Small intestine (tissue), 7 donors: Measurements from ENCODE around the gene DDC. TPM values are rescaled to one million over a fixed set of nuclear protein-coding genes. Genes with fewer than 3 reads are reported as not detected.

ENCODE experiments used
- DNase-seq, 2 donors: peaks; one replicate each; pipeline versions ENCODE4 v3.0.0 to v3.0.0-alpha.2; 2013
- FAIRE-seq: peaks from 2 replicates; lab custom pipeline; 2012; peaks lifted over from hg19 to GRCh38; lab: Jason Lieb, UNC
- H3K27ac ChIP-seq, 3 donors: one replicate each; pipeline ENCODE4 v1.5.1; 2013; ENCODE audit warnings: low read length in 2 of 3, mild to moderate bottlenecking in 2 of 3, control low read depth in 1 of 3, inconsistent platforms in 1 of 3, low read depth in 1 of 3, moderate library complexity in 1 of 3
- H3K27me3 ChIP-seq, 3 donors: one replicate each; pipeline ENCODE4 v1.6.1; 2013; ENCODE audit warnings: low read length in 3 of 3, inconsistent platforms in 1 of 3; ENCODE audit not compliant: control insufficient read depth in 3 of 3, insufficient read depth in 3 of 3
- H3K36me3 ChIP-seq, 3 donors: one replicate each; pipeline ENCODE4 v1.6.1; 2013; ENCODE audit warnings: low read length in 3 of 3, inconsistent platforms in 1 of 3, low read depth in 1 of 3, mild to moderate bottlenecking in 1 of 3, moderate library complexity in 1 of 3; ENCODE audit not compliant: control insufficient read depth in 3 of 3, insufficient read depth in 2 of 3
- H3K4me1 ChIP-seq, 3 donors: one replicate each; pipeline ENCODE4 v1.6.1; 2013; ENCODE audit warnings: low read length in 2 of 3, inconsistent platforms in 1 of 3, low read depth in 1 of 3, mild to moderate bottlenecking in 1 of 3, moderate library complexity in 1 of 3; ENCODE audit not compliant: control insufficient read depth in 3 of 3, insufficient read depth in 2 of 3
- H3K4me3 ChIP-seq, 3 donors: one replicate each; pipeline ENCODE4 v1.5.1; 2013; ENCODE audit warnings: low read length in 3 of 3, control low read depth in 1 of 3, inconsistent platforms in 1 of 3, low read depth in 1 of 3, mild to moderate bottlenecking in 1 of 3, moderate library complexity in 1 of 3
- H3K9me3 ChIP-seq, 2 donors: one replicate each; pipeline ENCODE4 v1.6.1; 2013; ENCODE audit warnings: low read depth in 1 of 2, low read length in 1 of 2; ENCODE audit not compliant: control insufficient read depth in 2 of 2, insufficient read depth in 1 of 2
- WGBS, 3 donors: extraction: QIAGEN DNeasy Blood & Tissue Kit; methylation state at CpG; one replicate each; pipeline ENCODE4 v1.1.7; 2013; 5-methylcytosine and 5-hydroxymethylcytosine counted together
- polyA plus RNA-seq, 4 donors: library from polyadenylated mRNA; stranded (reverse) in 3 of 4; unstranded in 1 of 4; fragments of 200-250 nt in 3 of 4; fragments of 120-200 nt in 1 of 4; gene quantifications; one replicate each; pipeline versions ENCODE4 v1.2.1 to v1.2.3, GENCODE V29; 2013
- donor health status: healthy with polysubstance abuse.
- donor health status: control.
- donor health status: control.
- donor health status: Bipolar disorder and iron deficiency.
- donor health status: healthy.

The DDC gene
- polyA plus RNA-seq, 4 donors = 127 to 689 (median 344) TPM

DNA sequence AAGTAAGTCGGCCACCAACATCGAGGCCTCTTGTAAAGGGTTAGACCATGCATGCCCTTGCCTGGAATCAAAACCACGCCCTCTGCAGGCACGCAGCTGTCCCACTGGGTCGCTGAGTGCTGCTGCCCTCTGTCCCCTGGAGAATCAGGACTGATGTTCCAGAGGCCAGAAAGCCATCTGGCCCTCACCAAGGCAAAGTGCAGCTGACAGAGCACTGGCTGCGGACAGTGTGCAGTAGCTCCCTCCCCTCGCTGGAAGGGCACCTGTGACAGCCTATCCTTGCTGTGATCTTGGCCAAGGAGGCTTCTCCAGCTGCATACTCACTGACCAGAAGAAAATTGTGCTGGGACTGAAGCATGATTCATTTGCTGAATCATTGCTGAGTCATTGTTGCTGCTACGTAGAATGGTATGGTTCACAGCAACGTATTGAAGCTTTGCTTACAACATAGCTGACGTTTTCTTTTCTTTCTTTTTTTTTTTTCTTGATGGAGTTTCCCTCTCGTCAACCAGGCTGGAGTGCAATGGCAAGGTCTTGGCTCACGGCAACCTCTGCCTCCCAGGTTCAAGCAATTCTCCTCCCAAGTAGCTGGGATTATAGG, 30.4 kb downstream of the DDC start:
- Histone ChIP-seq H3K27ac (peak overlapping the region; percentile 68 to 80 (median 77)), H3K27me3 (no peaks in the 10 kb centered on the region), H3K9me3 (peaks cover 0 to 11% of the 10 kb centered on the region in 2 donors), H3K36me3 (peaks cover 0 to 64% (median 12%) of the 10 kb centered on the region in 3 donors), H3K4me1 (peaks cover 2 to 39% (median 19%) of the 10 kb centered on the region in 3 donors), H3K4me3 (no peak overlapping the region)
- 37 to 56% (median 40%) methylated on average over 11 to 12 of the region's 12 CpGs for WGBS, 3 donors
- no peak for FAIRE-seq
- peak; percentile 67 to 79 for DNase-seq

DNA sequence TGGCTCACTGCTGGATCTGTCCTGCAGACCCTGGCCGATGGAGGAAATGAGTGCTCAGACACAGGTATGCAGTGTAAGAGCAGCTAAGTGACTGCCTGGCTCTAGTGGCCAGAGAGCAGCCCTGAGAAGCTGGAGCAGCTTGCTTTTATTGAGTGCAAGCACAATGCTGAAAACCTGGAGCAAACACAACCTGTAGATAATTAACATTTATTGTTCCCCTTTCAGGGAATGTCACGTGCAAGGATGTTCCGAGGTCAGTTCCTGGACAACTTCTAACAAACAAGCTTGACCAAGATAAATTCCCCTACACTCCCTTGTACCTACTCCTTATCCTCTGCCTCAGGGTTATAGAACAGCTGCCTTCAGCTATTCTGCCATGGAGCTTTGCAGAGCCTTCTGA, 31.3 kb downstream of the DDC start:
- Histone ChIP-seq H3K4me3 (no peak overlapping the region), H3K4me1 (peaks cover 3 to 48% (median 20%) of the 10 kb centered on the region in 3 donors), H3K9me3 (peaks cover 0 to 11% of the 10 kb centered on the region in 2 donors), H3K36me3 (peaks cover 0 to 61% (median 12%) of the 10 kb centered on the region in 3 donors), H3K27ac (peak overlapping the region; percentile 14 to 80 (median 77)), H3K27me3 (no peaks in the 10 kb centered on the region)
- DNase-seq (peak; percentile 84 to 96), FAIRE-seq (no peak)
- 22 to 56% (median 44%) methylated on average over 3 of the region's 3 CpGs for WGBS, 3 donors

DNA sequence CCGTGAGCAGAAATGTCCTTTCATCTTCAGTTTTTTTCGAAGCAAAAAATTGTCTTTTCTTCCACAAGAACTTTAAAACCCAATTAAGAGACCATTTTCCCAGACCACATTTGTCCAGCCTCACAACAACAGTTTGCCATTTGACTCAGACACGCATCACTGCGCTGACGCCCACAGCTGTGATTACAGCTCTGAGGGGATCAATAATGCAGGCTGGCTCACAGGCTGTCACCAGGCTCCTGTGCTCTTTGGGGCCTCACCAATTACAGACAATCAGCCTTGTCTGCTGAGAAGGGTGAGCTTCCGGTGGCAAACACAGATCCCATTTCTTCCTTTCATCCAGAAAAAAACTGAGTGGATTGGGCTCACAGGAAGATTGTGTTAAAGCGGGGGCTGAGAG, 33.3 kb downstream of the DDC start:
- Histone ChIP-seq H3K9me3 (peaks cover 0 to 11% of the 10 kb centered on the region in 2 donors), H3K27me3 (no peaks in the 10 kb centered on the region), H3K36me3 (peaks cover 0 to 55% (median 7%) of the 10 kb centered on the region in 3 donors), H3K27ac (peak overlapping the region in 1 of 3 donors; percentile 70), H3K4me1 (peaks cover 3 to 58% (median 20%) of the 10 kb centered on the region in 3 donors), H3K4me3 (no peak overlapping the region)
- FAIRE-seq (no peak), DNase-seq (no peak)
- 80 to 90% (median 85%) methylated on average over 7 of the region's 7 CpGs for WGBS, 3 donors

DNA sequence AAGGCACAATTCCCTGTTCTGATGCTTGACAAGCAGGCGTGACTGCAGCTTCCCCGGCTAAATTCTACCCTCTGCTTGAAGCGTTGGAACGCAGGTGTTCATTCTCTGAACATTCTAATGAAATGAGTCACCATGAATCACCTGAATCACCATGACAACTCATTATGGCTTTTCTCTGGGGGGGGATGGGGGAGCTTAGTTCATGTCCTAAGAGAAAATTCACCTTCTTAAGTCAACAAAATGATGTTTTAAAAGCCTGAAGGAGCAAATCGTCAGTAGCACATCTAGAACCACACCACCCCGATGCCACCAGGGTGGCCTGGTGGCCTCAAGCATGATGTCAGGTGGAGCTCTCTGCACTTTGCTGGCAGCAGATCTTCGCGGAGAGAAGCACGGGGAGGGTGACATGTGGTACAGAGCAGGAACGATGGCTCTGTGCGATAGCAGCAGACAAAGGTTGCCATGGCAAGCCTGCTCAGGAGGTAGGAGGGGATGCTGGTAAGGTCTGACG, 33.7 kb downstream of the DDC start:
- no peak overlapping the region for H3K4me3 ChIP-seq
- peaks cover 0 to 52% (median 5%) of the 10 kb centered on the region in 3 donors for H3K36me3 ChIP-seq
- DNase-seq = peak; percentile 76 to 89
- FAIRE-seq = no peak
- H3K4me1 ChIP-seq = peaks cover 3 to 58% (median 20%) of the 10 kb centered on the region in 3 donors
- no peaks in the 10 kb centered on the region for H3K27me3 ChIP-seq
- H3K9me3 ChIP-seq = peaks cover 0 to 11% of the 10 kb centered on the region in 2 donors
- peak overlapping the region in 2 of 3 donors; percentile 15 to 70 for H3K27ac ChIP-seq
- 35 to 63% (median 37%) methylated on average over 12 of the region's 12 CpGs for WGBS, 3 donors

DNA sequence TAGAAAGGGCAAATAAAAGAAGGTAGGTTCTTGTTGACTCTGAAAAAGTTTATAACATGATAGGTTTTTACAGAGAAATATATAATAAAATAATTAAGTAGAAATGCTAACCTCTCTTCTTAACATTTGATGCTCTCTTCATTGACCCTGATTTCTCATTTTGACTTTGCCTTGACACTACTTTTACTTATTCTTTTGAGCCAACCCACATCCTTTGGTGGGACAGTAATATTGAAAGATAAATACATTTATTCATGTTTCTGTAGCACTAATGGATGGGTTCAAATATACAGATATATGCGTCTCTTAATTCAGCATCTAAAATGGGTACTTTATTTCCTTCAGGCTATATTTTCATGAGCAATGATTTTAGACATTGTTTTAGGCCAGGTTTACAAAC, 34.4 kb downstream of the DDC start:
- Histone ChIP-seq H3K4me1 (peaks cover 3 to 58% (median 17%) of the 10 kb centered on the region in 3 donors), H3K4me3 (no peak overlapping the region), H3K27ac (peak overlapping the region in 2 of 3 donors; percentile 15 to 70), H3K9me3 (peaks cover 0 to 11% of the 10 kb centered on the region in 2 donors), H3K27me3 (no peaks in the 10 kb centered on the region), H3K36me3 (peaks cover 0 to 46% (median 0%) of the 10 kb centered on the region in 3 donors)
- 82 to 90% (median 85%) methylated on average over 1 of the region's 1 CpG for WGBS, 3 donors
- DNase-seq (no peak), FAIRE-seq (no peak)

DNA sequence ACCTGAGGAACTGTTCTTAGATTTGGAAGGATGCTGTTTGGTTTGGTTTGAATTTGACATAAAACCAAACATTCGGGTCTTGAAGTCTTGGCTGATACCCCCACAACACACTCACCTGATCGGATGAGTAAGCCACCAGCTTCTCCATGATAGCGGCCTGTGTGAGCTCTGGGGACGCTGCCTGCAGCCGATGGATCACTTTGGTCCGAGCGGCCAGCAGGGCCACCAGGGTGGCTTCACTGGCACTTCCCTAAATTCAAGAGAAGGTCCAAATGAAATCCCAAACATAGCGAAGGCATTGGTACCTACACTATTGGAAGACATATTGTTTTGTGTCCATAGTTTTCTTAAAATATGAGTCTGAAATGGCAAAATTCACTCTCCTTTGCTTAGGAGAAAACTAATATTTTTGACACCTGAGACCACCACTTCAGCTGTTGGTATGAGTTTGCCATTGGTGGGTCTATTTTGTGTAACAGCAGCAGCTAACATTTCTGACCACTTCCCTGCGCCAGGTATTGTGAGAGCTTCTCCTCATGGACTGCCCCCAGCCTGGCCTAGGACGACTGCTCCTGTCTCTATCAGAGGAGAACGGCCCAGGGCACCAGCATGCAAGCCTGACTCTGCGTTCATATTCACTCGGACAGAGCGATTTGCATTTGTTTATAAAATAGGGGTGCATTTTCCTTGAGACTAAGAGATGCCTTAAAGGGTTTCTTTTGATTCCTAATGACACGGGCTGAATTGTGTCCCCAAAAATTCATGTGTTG, 35.9 kb downstream of the DDC start:
- Histone ChIP-seq H3K36me3 (peaks cover 0 to 41% (median 3%) of the 10 kb centered on the region in 3 donors), H3K27me3 (no peaks in the 10 kb centered on the region), H3K4me1 (peaks cover 3 to 50% (median 14%) of the 10 kb centered on the region in 3 donors), H3K4me3 (no peak overlapping the region), H3K9me3 (peaks cover 0 to 11% of the 10 kb centered on the region in 2 donors), H3K27ac (peak overlapping the region; percentile 13 to 91 (median 83))
- no peak for DNase-seq
- FAIRE-seq = no peak
- 72 to 79% (median 73%) methylated on average over 15 of the region's 15 CpGs for WGBS, 3 donors

DNA sequence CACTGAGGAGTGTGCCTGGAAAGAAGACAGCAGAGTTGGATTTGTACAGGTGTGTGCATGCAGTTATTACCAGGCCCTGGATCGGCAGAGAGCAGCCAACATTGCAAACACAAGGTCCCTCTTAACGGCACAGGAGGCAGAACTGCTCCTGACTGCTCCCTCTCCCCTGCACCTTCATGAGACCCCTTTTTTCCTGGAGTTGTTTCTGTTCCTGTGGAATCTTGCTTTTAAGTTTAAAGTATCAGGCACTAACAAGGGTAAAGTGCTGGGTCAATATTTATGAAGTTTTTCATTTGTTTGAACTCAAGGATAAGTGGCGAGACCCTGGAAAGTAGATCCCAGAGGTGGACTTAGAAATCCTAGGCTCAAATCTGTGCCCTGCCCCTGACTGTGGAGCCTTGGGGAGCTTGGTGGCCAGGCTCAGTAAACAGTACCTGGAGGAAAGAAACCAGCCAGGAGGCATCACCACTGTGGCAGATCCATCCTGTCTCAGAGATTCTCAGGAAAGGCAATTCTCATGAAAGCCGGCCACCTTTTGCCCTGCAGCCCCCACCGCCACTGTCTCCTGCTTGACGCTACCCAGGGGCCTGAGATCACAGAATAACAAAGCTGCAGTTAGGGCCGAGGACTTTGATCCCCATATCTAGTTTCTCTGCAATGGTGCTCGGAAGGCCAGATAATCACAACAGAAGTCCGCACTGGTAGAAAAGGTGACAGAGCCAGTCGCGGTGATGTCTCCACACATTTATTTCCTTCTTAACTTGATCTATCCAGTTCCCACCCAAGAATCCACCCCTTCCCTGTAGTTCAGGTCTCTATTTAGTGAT, 36.7 kb downstream of the DDC start:
- peaks cover 0 to 6% of the 10 kb centered on the region in 2 donors for H3K9me3 ChIP-seq
- H3K27ac ChIP-seq = peak overlapping the region; percentile 13 to 91 (median 83)
- WGBS, 3 donors = 10 to 37% (median 26%) methylated on average over 11 of the region's 11 CpGs
- H3K4me1 ChIP-seq = peaks cover 3 to 44% (median 14%) of the 10 kb centered on the region in 3 donors
- FAIRE-seq (no peak), DNase-seq (peak; percentile 87 to 90)
- no peaks in the 10 kb centered on the region for H3K27me3 ChIP-seq
- H3K36me3 ChIP-seq = peaks cover 0 to 37% (median 3%) of the 10 kb centered on the region in 3 donors
- H3K4me3 ChIP-seq = no peak overlapping the region
